ENCODE measurements around the gene ARF1.

ARF1 gene

DNA sequence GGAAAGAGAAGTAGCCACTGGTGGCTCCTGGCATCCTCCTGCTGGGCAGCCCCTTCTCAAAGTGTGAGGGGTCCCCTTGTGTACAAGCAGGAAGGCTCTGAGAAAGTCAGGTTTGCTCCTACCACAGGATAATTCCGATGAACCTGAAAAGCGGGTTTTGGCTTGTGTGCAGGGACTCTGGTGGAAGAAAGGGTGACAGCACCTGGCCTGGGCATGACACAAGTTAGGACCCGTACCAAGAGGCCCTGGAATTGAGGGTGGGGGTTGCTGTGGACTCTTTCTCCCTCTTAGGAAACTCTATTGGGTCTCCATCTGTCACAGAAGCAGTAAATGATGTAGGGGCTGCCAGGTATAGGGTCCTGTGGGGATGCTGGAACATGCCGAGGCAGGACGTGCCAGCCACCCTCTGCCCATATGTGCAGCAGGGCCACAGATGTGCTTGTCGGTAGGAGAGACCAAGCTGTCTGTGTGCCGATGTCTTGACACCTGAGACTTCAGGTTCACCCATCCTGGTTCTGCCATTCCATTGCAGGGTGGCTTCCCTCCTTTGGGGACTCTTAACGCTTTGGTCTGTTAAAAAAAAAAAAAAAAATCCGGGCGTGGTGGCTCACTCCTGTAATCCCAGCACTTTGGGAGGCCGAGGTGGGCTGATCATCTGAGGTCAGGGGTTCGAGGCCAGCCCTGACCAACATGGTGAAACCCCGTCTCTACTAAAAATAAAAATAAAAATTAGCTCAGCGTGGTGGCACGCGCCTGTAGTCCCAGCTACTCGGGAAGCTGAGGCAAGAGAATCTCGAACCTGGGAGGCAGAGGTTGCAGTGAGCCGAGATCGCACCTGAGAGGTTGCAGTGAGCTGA is 10.8 kb downstream of the ARF1 start:
- H3K4me3 ChIP-seq (ENCODE audit: low read depth, low read length): peak overlapping the region; percentile 6; the same call in 1 of the 2 replicates
- TF ChIP-seq, protein P1, sequence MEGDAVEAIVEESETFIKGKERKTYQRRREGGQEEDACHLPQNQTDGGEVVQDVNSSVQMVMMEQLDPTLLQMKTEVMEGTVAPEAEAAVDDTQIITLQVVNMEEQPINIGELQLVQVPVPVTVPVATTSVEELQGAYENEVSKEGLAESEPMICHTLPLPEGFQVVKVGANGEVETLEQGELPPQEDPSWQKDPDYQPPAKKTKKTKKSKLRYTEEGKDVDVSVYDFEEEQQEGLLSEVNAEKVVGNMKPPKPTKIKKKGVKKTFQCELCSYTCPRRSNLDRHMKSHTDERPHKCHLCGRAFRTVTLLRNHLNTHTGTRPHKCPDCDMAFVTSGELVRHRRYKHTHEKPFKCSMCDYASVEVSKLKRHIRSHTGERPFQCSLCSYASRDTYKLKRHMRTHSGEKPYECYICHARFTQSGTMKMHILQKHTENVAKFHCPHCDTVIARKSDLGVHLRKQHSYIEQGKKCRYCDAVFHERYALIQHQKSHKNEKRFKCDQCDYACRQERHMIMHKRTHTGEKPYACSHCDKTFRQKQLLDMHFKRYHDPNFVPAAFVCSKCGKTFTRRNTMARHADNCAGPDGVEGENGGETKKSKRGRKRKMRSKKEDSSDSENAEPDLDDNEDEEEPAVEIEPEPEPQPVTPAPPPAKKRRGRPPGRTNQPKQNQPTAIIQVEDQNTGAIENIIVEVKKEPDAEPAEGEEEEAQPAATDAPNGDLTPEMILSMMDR (IDR thresholded peaks at IDR 0.05; ENCODE audit: control insufficient read depth, extremely low read depth, insufficient read depth): no peak
- DNase-seq (ENCODE audit: low read depth): no peak

DNA sequence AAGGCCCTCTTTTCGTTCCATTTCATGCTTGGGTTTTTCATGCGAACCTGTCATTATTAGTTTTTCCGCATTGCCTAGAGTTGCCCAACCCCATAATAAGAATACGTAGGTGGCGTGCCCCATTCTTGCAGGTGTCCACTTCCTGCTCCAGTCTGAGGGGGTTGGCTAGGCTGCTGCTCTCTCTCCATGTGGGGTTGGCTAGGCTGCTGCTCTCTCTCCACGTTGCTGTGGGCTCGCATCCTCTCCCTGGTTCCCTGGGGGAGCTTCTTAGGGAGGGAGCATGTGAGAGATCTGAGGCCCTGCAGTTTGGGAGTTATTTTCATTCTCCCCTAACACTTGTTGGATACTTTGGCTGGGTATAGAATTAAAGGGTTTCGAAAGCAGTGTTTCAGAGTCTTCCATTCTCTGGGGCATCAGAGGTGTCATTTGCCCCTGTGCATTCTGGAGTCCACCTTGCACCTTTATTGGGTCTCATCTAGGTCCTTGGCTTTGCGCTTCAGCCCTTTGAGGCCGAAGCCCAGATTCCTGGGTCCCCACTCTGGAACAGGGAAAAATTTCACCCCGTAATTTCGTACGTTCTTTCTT is 12.0 kb downstream of the ARF1 start:
- H3K4me3 ChIP-seq (ENCODE audit: low read depth, low read length): no peak overlapping the region
- no peak for DNase-seq (ENCODE audit: low read depth)
- TF ChIP-seq, protein P1 (IDR thresholded peaks at IDR 0.05; ENCODE audit: control insufficient read depth, extremely low read depth, insufficient read depth): no peak

GRCh38 chr1:228095161-228095560 is 12.7 kb downstream of the ARF1 start:
- no peak overlapping the region for H3K4me3 ChIP-seq (ENCODE audit: low read depth, low read length)
- DNase-seq (ENCODE audit: low read depth): no peak
- TF ChIP-seq, protein P1 (IDR thresholded peaks at IDR 0.05; ENCODE audit: control insufficient read depth, extremely low read depth, insufficient read depth): no peak

DNA sequence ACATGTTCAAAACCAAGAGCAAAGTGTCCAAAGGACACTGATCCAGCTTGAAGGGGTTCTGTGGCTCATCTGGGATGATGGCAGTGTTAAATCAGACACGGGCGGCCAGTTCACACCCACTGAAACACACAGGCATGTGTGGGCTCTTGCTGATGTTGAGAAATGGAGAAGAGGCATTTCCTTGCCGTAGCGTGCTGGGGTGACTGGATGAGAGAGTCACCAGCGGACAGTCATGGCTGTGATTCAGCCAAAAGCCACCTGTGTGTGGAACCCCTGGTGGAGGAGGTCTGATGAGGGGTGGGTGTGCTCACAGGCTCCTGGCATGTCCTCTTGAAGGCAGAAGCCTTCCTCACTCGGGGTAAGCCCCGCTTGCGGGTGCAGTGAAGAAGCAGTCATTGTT is 13.4 kb downstream of the ARF1 start:
- DNase-seq (ENCODE audit: low read depth): no peak
- TF ChIP-seq, protein P1 (IDR thresholded peaks at IDR 0.05; ENCODE audit: control insufficient read depth, extremely low read depth, insufficient read depth): no peak
- H3K4me3 ChIP-seq (ENCODE audit: low read depth, low read length): no peak overlapping the region

- no peak for DNase-seq (ENCODE audit: low read depth)
- TF ChIP-seq, protein P1 (IDR thresholded peaks at IDR 0.05; ENCODE audit: control insufficient read depth, extremely low read depth, insufficient read depth): no peak
- H3K4me3 ChIP-seq (ENCODE audit: low read depth, low read length): no peak overlapping the region
Measured at GRCh38 chr1:228096416-228097332, 14.2 kb downstream of the ARF1 start.

GRCh38 chr1:228097333-228098081 is 15.0 kb downstream of the ARF1 start:
- no peak overlapping the region for H3K4me3 ChIP-seq (ENCODE audit: low read depth, low read length)
- no peak for DNase-seq (ENCODE audit: low read depth)
- TF ChIP-seq, protein P1 (IDR thresholded peaks at IDR 0.05; ENCODE audit: control insufficient read depth, extremely low read depth, insufficient read depth): no peak
